HG02623 (cell line): ENCODE data around the gene MRPL22.
"Not testable (repeated sequence)": the region's sequence is repeated elsewhere in the genome, so short reads cannot be mapped to it uniquely, and the experiment has no call there.

Experiments used
- ATAC-seq: cut with Tn5 transposase; IDR thresholded peaks from one replicate; pipeline ENCODE4 v1.9.1; 2021; ENCODE audit warnings: moderate library complexity; ENCODE audit not compliant: unreplicated experiment

The MRPL22 gene

DNA sequence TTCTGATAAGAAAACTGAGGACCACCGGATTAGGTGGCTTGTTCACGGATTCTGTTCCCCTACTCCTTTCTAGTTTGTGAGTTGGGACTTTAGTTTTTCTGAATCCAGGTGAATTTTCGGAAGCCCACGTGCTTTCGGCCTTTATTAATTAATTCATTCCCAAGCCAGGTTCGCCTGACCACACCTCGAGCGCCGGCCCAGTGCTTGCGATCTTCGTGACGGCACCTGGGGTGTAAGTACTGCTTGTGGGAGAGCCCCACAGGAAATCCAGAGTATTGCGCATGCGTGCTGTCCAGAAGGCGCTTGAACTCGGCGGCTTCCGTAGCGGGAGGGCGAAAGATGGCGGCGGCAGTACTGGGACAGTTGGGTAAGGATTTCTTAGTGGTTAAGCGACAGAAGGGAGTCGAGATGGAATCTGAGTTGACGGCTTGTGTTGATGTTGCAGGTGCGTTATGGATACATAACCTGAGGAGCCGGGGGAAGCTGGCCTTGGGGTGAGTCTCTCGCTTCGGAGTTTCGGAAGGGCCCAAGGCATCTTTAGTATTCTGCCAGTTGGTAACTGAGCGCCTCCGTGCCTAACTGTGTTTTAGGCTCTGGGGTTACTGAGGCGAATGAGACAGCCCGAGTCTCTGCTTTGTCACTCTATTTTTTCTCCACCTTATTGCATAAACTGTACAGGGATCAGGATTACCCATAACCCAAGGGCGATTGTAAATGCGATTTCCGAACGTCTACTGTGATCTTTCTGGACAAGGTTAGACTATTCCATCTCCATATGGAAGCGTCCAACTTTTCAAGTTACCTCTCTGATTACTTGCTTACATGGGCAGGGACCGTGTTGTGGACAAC, at the start of gene MRPL22:
MRPL22 (plus strand) TSS at position 302 of the 849 bp plus-strand sequence; CDS start at position 340, 38 bp downstream.
- peak; percentile 39 for ATAC-seq

DNA sequence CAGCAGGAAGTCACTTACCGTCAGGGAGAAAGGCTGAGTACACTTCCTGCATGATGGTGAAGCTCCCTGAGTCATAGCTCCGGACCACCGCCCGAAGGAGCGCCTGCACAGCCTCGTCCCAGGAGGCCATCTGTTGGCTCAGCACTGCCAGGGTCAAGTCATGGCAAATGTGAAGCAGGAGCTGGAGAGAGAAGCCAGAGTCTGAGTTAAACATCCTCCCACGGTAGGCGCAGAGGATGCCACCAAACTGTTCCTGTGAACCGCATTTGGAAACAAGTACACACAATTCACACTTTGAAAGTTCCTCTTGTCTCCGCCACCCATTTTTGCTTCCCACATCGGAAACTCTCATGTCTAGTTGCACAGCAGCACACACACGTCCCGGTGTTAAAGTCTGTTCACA, 48.5 kb upstream of the MRPL22 start:
- ATAC-seq: no peak

DNA sequence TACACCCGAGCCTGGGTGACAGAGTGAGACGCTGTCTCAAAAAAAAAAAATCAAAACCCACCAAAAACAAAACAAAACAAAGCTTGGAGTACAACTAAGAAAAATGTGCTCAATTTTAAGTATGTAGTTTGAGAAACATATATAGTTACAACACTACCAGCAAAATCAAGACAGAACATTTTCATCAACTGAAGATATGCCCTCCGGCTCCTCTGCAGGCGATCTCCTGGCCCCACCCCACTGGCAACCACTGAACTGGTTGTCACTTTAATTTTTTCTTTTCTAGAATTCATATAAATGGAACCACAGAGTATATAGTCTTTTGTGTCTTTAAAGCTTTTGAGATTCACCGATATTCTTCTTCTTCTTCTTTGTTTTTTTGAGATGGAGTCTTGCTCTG, 47.5 kb upstream of the MRPL22 start:
- no peak for ATAC-seq

DNA sequence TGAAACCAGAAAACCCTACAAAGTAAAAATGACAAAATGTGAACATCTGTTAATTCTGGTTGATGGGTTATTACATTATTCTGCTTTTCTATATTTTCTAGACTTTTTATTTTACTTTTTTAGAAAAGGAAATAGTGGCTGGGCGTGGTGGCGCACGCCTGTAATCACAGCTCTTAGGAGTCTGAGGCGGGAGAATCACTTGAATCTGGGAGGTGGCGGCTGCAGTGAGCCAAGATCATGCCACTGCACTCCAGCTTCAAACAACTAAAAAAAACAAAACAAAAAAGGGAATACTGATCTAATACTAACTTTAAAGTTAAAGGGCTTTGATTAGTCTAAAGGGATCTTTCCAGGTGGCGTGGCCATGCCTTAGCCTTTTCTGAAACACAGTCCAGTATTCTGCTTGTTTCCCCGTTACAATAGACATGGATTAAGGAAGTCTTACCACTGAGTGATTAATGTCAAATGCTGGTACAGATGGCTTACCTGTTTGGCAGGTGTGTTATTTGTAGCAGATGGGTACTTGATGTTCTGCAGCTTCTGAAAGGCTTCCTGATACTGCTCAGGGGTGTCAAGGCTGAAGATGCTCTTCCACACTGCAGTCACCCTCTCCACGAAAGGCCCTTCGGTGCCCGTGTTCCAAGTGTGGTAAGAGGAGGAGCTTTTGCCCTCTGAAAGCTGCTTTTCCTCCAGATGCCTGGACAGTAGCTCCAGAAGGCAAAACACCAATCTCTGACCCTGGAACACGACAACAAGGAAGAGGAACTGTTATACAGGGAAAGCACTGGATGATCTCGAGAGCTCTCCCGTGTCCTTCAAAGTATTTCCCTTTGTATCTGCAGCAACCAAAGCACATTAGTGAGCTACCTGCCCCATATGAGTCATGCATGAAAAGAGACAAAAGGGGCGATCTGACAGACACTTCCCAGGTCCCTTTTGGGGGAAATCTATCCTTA, 45.0 kb upstream of the MRPL22 start:
- ATAC-seq: no peak

DNA sequence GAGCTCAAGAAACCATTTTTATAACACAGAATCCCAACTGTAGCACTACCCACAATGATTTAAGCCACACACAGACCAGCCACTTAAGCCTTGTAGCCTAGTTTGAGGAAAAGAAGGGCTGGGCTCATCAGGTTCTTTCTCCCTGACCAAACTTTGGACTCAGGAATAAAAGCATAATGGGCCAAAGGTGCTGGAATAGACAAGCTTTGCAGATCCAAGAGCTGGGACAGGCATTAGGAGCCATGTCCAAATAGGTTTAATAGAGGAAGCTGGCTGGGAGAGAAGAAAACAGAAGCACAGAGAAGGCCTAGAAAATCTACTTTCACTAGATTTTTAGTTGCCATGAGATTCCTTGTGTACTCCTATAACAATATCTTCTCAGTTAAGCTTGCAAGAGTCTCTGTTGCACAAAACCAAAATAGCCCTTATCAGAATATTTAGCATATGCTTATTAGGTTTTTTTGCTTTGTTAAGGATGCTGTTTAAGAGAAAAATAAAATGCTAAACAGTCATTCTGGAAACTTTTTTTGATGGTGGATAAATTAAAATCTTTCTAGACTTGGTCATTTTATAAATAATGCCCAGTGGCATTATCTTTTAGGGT, 44.2 kb upstream of the MRPL22 start:
- ATAC-seq: no peak

DNA sequence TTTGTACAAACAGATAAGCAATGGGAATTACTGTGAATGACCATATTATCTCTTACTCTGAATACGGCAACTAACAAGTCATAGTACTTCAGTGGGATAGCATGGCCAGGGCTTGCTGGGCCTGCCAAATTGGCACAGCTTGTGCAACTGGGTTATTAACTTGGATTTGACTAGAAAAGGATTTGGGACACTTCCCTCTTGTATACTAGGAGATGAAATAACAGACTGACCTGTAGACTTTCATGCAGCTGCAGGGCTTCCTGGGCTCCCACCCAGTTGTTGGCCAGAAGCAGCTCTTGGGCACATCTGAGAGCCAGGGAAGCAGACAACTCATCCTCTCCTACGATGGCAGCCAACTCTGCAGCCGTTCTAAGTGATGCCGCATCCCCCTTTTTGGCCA, 42.7 kb upstream of the MRPL22 start:
- no peak for ATAC-seq

DNA sequence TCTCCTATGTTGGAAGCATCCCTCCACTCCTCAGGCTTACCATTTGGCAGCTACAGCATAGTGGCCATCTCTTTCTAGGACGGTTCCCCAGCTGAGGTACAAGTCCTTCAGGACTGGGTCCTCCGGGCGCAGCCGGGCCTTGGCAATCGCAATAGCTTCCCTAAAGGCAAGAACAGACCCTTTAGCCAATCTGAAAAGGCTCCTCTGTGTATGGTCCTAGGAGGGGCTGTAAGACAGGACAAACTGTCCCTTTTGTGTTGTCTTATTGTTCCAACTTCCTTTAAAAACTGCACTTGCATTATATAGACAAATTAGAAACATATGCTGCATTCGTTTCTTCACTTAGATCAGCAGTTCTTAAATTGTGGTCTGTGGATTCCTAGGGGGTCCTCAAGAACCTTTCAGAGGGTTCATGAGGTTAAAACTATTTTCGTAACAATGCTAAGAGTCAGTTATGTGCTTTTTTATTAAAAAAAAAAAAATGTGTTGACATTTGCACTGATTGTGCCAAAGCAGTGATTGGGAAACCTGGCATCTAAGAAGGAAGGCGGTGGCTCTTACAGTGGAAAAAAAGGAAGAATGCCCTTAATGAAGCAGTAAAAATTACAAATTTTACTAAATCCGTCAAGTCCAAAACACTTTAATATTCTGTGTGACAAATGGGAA, 41.6 kb upstream of the MRPL22 start:
- ATAC-seq: no peak

DNA sequence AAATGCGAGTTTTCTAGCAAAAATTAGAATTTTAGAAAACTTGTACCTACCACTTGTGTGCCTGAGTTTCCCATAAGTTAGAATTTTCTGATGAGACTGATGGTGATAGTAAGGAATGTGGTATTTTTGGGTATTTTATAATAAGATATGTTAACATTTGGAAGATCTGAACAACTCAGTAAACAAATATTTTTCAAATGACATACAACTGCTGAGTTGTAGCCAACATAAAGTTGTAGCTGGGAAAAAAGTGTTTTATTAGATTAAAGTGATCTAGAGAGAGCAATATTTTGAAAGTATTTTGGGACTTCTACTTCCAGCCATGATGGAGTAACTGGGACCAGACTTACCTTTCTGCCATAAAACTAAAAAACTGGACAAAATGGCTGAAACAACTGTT, 40.8 kb upstream of the MRPL22 start:
- ATAC-seq: no peak

DNA sequence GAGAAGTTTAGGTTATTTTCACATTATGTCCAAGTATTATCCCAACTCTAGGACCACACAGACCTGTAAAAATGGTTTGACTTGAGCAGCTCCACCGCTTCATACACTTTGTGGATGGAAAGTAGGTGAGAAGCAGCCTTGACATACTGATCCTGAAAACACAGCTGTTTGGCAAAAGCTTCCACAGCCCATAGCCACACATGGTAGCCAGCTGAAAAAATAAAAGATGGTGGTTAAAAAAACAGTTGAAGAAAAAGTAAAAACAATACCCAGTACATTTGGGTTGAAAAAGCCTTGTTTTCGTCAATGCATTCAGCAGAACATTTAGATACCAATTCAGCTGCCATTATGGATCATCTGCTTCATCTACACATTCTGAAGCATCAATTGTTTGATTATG, 39.6 kb upstream of the MRPL22 start:
- no peak for ATAC-seq

DNA sequence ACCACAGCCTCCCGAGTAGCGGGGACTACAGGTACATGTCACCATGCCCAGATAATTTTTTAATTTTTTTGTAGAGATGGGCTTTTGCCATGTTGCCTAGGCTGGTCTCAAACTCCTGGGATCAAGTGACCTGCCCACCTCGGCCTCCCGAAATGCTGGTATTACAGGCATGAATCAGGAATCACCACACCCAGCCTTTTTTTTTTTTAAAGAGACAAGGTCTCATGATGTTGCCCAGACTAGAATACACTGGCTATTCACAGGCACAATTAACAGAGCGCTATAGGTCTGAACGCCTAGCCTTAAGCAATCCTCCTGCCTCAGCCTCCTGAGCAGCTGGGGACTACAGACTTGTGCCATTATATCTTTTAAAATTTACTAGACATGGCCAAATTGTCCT, 39.0 kb upstream of the MRPL22 start:
- ATAC-seq: no peak

DNA sequence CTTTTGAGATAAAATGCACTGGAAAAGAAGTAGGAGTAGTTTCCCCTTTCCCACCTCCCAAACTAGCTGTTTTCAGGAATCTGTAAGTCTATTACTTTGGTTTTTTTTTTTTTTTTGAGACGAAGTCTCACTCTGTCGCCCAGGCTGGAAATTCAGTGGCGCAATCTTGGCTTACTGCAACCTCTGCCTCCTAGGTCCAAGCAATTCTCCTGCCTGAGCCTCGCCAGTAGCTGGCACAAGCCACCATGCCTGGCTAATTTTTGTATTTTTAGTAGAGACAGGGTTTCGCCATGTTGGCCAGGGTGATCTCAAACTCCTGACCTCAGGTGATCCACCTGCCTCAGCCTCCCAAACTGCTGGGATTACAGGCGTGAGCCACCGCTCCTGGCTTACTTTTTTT, 35.3 kb upstream of the MRPL22 start:
- not testable (repeated sequence) for ATAC-seq

DNA sequence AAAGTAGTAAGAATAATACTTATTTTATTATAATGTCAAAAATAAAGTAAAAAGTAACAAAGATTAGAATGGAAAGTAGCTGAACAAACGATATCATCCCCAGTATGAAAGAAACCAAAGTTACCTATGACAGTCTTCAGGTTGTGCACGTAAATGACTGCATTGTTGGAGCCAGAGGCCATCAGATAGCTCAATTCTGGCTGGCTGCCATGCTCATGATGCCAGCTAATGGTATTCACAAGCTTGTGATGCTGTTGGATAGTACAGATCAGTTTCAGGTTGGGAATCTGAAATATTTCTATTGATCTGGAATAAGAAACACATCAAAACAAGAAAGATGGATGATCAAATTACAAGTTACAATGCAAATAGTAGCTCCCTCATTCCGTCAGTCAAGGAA, 24.0 kb upstream of the MRPL22 start:
- ATAC-seq: no peak

DNA sequence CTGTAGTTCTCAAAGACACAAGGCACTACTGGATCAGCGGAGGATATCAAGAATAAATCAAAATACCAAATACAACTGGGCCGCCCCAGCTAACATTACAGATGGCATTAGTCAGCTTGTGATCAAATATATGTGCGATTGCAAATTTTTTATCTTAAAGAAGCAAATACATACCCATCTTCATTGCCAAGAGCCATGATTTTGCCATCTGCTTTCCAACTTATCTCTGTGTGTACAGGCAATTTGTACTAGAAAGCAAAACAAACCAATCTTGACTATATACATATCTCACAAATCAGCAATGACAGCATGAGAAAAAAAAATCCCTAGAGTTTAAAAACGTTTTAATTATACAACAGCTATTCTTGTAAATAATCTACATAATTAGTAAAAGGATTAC, 23.1 kb upstream of the MRPL22 start:
- no peak for ATAC-seq

DNA sequence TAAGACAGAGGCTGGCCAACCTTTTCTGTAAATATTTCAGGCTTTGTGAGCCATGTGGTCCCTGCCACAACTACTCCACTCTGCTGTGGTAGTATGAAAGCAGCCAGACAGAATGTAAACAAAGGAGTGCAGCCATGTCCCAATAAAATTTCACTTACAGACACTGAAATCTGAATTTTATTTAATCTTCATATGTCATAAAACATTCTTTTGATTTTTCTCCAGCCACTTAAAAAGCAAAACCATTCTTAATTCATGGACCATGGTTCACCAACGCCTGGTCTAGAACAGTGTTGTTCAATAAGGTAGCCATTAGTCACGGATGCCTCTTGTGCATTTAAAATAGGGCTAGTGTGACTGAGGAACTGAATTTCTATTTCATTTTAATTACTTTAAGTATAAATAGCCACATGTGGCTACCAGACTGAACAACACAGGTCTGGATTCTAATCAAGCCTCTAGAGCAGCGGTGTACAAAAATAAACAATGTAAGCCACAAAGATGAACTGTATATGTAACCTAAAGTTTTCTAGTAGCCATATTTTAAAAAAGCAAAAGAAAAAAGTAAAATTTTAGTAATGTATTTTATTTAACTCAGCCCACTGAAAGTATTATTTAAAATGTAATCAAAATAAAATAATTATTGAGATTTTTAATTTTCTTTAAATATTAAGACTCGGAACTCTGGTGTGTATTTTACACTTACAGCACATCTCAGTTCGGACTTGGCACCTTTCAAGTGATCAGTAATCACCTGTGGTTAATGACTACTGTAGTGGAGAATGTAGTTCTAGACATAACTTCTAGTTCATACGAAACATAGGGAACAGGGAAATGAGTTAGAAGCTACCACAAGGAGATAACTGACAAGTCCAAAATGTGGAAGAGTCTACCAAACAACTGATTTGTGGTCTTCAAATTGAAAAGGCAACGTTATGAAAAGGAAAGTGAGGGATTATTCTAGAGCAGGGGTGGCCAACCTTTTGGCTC, 17.1 kb upstream of the MRPL22 start:
- ATAC-seq: no peak

DNA sequence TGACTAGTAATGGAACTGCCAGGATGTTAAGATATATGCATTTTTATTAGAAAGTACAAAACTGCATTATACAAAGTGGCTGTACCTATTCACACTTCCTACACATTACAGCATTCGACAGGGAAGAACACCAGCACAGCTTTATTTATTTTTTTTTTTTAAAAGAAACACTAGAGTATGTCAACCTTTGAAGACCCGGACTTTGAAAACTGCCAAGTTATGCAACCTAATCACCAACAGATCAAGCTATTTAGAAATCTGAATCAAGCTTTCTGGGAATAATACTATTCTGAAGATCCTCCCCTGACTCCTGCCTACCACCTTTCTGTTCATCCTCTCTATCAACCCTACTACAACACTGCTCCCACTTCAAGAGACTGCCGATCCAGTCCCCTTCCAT, 7.3 kb upstream of the MRPL22 start:
- no peak for ATAC-seq

DNA sequence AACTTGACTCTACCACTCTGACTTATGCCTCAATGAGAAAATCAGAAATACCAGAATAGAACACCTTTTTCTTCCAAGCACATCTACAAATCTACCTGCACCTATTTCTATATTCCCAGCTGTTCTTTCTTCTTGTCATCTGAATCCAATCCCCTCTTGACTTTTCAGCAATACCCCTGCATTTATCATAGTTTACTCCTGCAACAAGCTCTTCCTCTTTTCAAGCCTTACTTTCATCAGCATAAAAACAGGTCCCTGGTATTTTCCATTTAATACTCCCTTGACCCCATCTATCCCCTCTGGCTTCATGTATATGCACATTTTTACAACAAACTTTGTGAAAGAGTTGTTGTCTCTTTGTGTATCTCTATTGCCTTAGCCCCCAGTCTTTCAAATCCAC, 6.0 kb upstream of the MRPL22 start:
- ATAC-seq: no peak

DNA sequence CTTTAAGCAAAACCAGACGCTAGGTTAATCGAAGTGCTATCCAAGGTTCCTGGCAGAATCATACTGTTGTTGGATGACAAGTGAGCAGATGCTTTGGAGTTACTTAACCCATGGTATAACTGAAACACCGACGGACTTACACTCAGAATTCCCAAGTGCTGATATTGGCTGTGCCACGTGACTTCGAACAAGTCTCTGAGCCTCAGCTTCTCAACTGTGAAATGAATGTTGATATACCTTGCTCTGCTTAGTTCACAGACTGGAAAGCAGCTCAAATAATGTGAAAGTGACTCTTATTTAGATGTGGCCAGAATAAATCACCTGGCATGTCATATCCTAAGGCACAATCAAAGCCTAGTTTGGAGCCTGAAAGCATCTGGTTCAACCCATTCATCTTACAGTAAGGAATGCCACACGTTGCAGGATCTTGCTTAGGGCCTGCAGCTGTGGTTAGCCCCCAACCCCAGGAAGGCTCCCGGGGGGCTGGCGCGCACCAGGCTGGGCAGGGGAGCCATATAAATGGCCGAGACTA, 3.6 kb upstream of the MRPL22 start:
- ATAC-seq: no peak

DNA sequence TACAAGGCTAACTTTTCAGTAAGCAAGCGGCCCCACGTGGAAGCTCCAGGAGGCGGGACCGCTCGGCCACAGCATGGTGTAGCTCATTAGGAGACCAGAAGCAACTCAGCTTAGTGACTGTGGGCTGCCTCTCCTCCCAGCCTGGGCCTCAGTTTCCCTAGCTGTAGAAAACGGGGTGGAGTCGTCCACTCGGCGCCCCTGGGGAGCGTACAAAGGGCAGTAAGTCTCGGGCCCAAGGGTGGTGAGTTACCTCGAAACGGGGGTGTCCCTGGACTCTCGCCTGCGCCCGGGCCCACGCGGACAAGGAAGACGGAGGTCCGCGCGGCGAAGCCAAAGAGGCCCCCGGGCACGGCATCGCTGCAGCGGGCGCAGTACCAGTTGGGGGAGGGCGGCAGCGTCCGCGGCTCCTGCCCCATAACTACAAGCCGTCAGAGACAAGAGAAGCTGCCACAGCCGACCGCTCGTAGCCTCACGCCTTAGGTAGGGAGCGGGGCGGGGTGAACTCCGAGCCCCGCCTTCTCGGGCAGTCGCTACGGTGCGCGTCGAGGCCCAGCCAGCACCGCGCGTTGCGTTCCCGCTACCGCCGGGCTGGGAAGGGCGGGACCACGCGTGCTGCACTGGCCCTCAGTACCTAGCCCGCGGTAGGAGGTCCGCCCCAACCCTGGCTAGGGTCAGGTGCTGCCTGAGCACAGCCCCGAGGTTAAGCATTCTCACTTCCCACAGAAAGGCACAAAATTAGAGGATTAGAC, 3.0 kb upstream of the MRPL22 start, which contains the start of gene GEMIN5:
GEMIN5 (minus strand) TSS at position 494 of the 749 bp plus-strand sequence; CDS start at position 416, 78 bp downstream.
- peak; percentile 85 for ATAC-seq

DNA sequence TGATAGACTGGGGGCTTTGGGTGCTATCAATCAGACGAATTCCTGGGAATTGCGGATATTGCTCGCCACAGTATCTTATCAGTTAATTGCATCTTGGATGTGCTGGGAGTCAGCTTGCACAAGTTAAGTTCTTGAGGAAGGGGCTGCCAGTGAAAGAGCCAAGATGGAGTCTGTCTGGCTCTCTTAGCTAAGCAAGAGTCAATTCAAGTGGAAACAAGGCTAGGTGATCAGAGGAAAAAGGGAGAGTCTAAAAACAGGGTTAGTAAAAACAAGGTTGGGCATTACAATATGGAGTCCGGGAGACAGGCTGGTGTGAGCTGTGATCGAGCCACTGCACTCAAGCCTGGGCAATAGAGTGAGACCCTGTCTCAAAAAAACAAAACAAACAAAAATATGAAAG, 1.5 kb upstream of the MRPL22 start:
- not testable (repeated sequence) for ATAC-seq
